Esophagus (tissue), 2 donors: ENCODE measurements around the gene TMOD2. TPM values are rescaled to one million over a fixed set of nuclear protein-coding genes. Genes with fewer than 3 reads are reported as not detected.

ENCODE experiments used
- H3K27ac ChIP-seq, 2 donors: one replicate each; pipeline ENCODE4 v1.5.1; 2013; ENCODE audit warnings: low read depth in 2 of 2, mild to moderate bottlenecking in 2 of 2, inconsistent platforms in 1 of 2, low read length in 1 of 2, moderate library complexity in 1 of 2
- H3K27me3 ChIP-seq, 2 donors: one replicate each; pipeline ENCODE4 v1.6.1; 2013; ENCODE audit warnings: low read length in 2 of 2, control low read depth in 1 of 2, mild to moderate bottlenecking in 1 of 2; ENCODE audit not compliant: insufficient read depth in 2 of 2, control insufficient read depth in 1 of 2
- H3K36me3 ChIP-seq, 2 donors: one replicate each; pipeline ENCODE4 v1.6.1; 2013; ENCODE audit warnings: low read length in 1 of 2; ENCODE audit not compliant: control insufficient read depth in 2 of 2, insufficient read depth in 2 of 2
- H3K4me1 ChIP-seq, 2 donors: one replicate each; pipeline ENCODE4 v1.6.1; 2013; ENCODE audit warnings: low read length in 1 of 2; ENCODE audit not compliant: control insufficient read depth in 2 of 2, insufficient read depth in 2 of 2
- H3K4me3 ChIP-seq, 2 donors: one replicate each; pipeline ENCODE4 v1.5.1; 2013; ENCODE audit warnings: low read length in 2 of 2, mild to moderate bottlenecking in 2 of 2, low read depth in 1 of 2, moderate library complexity in 1 of 2
- H3K9me3 ChIP-seq, 2 donors: one replicate each; pipeline ENCODE4 v1.6.1; 2013; ENCODE audit warnings: mild to moderate bottlenecking in 2 of 2, low read depth in 1 of 2, low read length in 1 of 2, moderate library complexity in 1 of 2; ENCODE audit not compliant: control insufficient read depth in 2 of 2, insufficient read depth in 1 of 2
- WGBS, 2 donors: extraction: QIAGEN DNeasy Blood & Tissue Kit; methylation state at CpG; one replicate each; pipeline ENCODE4 v1.1.7; 2013; 5-methylcytosine and 5-hydroxymethylcytosine counted together
- polyA plus RNA-seq, 2 donors: library from polyadenylated mRNA; stranded (reverse); fragments of 200-250 nt; gene quantifications; one replicate each; pipeline ENCODE4 v1.2.3, GENCODE V29; 2013
- donor health status: healthy with polysubstance abuse.
- donor health status: Bipolar disorder and iron deficiency.

TMOD2 gene
- polyA plus RNA-seq, 2 donors: 1.2 TPM

GRCh38 chr15:51861557-51862359 lies 110.4 kb downstream of the TMOD2 start:
- no peaks in the 10 kb centered on the region for H3K36me3 ChIP-seq
- H3K27me3 ChIP-seq: no peaks in the 10 kb centered on the region
- no peak overlapping the region for H3K4me3 ChIP-seq
- peak overlapping the region in 1 of 2 donors; percentile 23 for H3K27ac ChIP-seq
- no peaks in the 10 kb centered on the region for H3K9me3 ChIP-seq
- 76 to 80% methylated on average over 10 of the region's 10 CpGs for WGBS, 2 donors
- H3K4me1 ChIP-seq: no peaks in the 10 kb centered on the region

GRCh38 chr15:51863131-51863530 lies 111.7 kb downstream of the TMOD2 start:
- H3K4me1 ChIP-seq: peaks cover 0 to 3% of the 10 kb centered on the region in 2 donors
- H3K9me3 ChIP-seq: no peaks in the 10 kb centered on the region
- H3K4me3 ChIP-seq: no peak overlapping the region
- H3K27ac ChIP-seq: no peak overlapping the region
- no peaks in the 10 kb centered on the region for H3K27me3 ChIP-seq
- H3K36me3 ChIP-seq: no peaks in the 10 kb centered on the region
- 94% methylated on average over 2 of the region's 2 CpGs for WGBS, 2 donors

- H3K27me3 ChIP-seq: no peaks in the 10 kb centered on the region
- peaks cover 0 to 3% of the 10 kb centered on the region in 2 donors for H3K4me1 ChIP-seq
- H3K9me3 ChIP-seq: no peaks in the 10 kb centered on the region
- H3K27ac ChIP-seq: peak overlapping the region; percentile 53 to 58
- no peaks in the 10 kb centered on the region for H3K36me3 ChIP-seq
- 88 to 92% methylated on average over 4 of the region's 4 CpGs for WGBS, 2 donors
- H3K4me3 ChIP-seq: no peak overlapping the region
These were observed 113.1 kb downstream of the TMOD2 start for GRCh38 chr15:51864408-51865056.

GRCh38 chr15:51865317-51865716 lies 113.9 kb downstream of the TMOD2 start:
- H3K36me3 ChIP-seq: peaks cover 0 to 2% of the 10 kb centered on the region in 2 donors

More at GRCh38 chr15:51865317-51865716, 113.9 kb downstream of the TMOD2 start:
- 92 to 98% methylated on average over 1 of the region's 1 CpG for WGBS, 2 donors
- H3K9me3 ChIP-seq: no peaks in the 10 kb centered on the region
- H3K27ac ChIP-seq: no peak overlapping the region
- no peaks in the 10 kb centered on the region for H3K27me3 ChIP-seq
- peaks cover 0 to 3% of the 10 kb centered on the region in 2 donors for H3K4me1 ChIP-seq
- H3K4me3 ChIP-seq: no peak overlapping the region

Other genes with a start within 250 kb of the TMOD2 start
- 1 to 10 TPM; 4.8 to 6.5 TPM for gene DMXL2, start 128.8 kb upstream of the TMOD2 start, polyA plus RNA-seq
- under 1 TPM in 1 of 2 donors, not detected in 1; 0.12 TPM for gene SCG3, start 70.1 kb upstream of the TMOD2 start, polyA plus RNA-seq
- 1 to 10 TPM; 5.2 to 5.9 TPM for gene LYSMD2, start 13.9 kb upstream of the TMOD2 start, polyA plus RNA-seq
- 10 to 100 TPM; 25.7 to 42.8 TPM for gene TMOD3, start 78.1 kb downstream of the TMOD2 start, polyA plus RNA-seq
- gene LEO1, start 220.2 kb downstream of the TMOD2 start, polyA plus RNA-seq: 10 to 100 TPM in 1 of 2 donors, 1 to 10 TPM in 1; 9.5 to 19.6 TPM